PFSK-1 (cell line): ENCODE measurements around the gene TNFRSF14.

Experiments
- FOXP2 ChIP-seq: optimal IDR thresholded peaks from 2 replicates; pipeline ENCODE3; 2011; ENCODE audit warnings: borderline replicate concordance, control low read depth, inconsistent platforms; ENCODE audit not compliant: insufficient read depth; ENCODE audit errors: extremely low read length, extremely low read depth
- POLR2AphosphoS5 ChIP-seq: IDR thresholded peaks from 2 replicates; pipeline ENCODE4 v1.6.1; 2012; ENCODE audit warnings: low read depth, mild to moderate bottlenecking, control low read depth, low read length, moderate library complexity
- SIN3A ChIP-seq: IDR thresholded peaks from 2 replicates; pipeline ENCODE4 v1.6.1; 2012; ENCODE audit warnings: mild to moderate bottlenecking, low read length, moderate library complexity, borderline replicate concordance; ENCODE audit not compliant: insufficient read depth
- TAF1 ChIP-seq: IDR thresholded peaks from 2 replicates; pipeline ENCODE4 v1.6.1; 2012; ENCODE audit warnings: low read length, control low read depth, borderline replicate concordance; ENCODE audit not compliant: insufficient read depth
- TF ChIP-seq, protein P1 (sequence below), 2 experiments: IDR thresholded peaks; 2 replicates each; pipeline versions ENCODE4 v1.6.1 to v1.8.0; 2011 to 2012; ENCODE audit warnings: low read depth in 2 of 2, low read length in 2 of 2, control low read depth in 1 of 2, inconsistent platforms in 1 of 2, mild to moderate bottlenecking in 1 of 2, moderate library complexity in 1 of 2; ENCODE audit not compliant: insufficient read depth in 1 of 2

The TNFRSF14 gene

DNA sequence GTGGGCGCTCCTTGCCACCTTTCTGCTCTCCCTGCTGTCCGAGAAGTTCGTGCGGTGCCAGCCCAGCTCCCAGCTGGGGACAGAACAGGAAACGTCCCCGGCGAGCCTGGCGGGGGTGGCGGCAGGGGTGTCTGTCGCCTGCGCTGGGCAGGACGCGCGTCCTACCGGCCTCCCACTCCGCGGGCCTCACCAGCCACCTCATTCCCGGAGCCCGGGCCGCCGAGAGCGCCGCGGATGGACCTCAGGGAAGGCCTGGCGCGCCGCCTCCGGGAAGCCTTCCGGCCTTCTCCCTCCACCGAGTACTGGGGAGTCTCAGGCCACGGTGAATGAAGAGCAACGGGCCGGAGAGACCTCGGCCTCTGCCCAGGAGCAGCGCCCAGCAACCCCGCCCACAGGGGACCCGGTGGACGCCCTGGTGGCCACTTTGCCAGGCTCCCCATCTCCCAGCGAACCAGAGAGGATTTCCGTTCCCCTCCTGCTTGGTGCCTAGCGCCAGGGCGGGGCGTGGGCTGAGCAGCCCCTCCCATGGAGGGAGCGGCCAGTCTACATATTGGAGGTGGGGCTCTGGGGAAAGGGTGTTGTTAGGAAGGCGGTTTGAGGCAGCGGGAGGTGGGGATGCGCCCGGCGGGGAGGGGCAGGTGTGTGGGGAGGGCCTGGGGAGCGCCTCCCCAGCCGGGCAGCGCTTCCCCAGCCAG lies 9.5 kb upstream of the TNFRSF14 start:
- TF ChIP-seq TAF1 (no peak), POLR2AphosphoS5 (no peak), FOXP2 (no peak), SIN3A (no peak)
- TF ChIP-seq, protein P1, sequence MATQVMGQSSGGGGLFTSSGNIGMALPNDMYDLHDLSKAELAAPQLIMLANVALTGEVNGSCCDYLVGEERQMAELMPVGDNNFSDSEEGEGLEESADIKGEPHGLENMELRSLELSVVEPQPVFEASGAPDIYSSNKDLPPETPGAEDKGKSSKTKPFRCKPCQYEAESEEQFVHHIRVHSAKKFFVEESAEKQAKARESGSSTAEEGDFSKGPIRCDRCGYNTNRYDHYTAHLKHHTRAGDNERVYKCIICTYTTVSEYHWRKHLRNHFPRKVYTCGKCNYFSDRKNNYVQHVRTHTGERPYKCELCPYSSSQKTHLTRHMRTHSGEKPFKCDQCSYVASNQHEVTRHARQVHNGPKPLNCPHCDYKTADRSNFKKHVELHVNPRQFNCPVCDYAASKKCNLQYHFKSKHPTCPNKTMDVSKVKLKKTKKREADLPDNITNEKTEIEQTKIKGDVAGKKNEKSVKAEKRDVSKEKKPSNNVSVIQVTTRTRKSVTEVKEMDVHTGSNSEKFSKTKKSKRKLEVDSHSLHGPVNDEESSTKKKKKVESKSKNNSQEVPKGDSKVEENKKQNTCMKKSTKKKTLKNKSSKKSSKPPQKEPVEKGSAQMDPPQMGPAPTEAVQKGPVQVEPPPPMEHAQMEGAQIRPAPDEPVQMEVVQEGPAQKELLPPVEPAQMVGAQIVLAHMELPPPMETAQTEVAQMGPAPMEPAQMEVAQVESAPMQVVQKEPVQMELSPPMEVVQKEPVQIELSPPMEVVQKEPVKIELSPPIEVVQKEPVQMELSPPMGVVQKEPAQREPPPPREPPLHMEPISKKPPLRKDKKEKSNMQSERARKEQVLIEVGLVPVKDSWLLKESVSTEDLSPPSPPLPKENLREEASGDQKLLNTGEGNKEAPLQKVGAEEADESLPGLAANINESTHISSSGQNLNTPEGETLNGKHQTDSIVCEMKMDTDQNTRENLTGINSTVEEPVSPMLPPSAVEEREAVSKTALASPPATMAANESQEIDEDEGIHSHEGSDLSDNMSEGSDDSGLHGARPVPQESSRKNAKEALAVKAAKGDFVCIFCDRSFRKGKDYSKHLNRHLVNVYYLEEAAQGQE (IDR thresholded peaks at IDR 0.05; ENCODE audit: insufficient read depth in 1 of 2, low read depth in 2 of 2, low read length in 2 of 2): no peak

DNA sequence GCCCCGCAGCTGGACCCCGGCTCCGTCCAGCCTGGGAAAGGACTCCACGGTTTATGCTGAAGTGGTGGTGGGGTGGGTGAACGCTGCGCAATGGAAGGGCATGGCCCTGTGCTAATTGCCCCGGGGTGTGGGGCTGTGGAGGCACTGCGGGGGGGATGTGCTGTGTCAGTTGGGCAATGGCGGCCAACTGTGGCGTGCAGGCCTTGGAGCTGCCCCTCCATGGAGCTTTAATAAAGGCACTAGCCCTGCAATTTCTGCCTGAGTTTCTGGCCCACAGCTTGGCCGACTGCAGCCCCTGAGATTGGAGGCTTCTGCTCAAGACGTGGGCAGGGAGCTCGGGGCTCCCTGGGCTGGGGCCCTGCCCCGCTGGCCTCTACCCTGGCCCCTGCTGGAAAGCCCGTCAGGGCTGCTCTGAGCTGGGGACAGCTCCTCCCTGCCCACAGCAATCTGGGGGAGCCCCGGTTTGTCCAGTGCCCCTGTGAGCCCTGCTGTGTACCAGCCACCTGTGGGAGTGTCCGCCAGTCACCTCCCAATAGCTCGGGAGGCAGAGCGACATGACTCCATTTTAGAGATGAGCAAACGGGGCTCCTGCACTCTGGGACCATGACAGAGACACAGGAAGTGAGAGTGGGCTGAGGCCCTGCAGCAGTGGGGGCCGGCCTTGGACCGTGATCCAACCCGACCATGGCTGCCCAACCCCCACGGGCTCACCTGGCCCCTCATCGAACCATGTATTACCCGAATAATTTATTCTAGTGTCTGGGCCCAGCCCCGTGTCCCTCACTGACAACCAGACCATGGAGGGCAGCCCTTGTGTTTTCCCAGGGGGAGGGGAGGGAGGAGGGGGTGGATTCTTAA lies 8.7 kb upstream of the TNFRSF14 start:
- TF ChIP-seq, protein P1 (IDR thresholded peaks at IDR 0.05; ENCODE audit: insufficient read depth in 1 of 2, low read depth in 2 of 2, low read length in 2 of 2): no peak
- TF ChIP-seq POLR2AphosphoS5: no peak
- TF ChIP-seq FOXP2: no peak
- TF ChIP-seq TAF1: no peak
- TF ChIP-seq SIN3A: no peak

DNA sequence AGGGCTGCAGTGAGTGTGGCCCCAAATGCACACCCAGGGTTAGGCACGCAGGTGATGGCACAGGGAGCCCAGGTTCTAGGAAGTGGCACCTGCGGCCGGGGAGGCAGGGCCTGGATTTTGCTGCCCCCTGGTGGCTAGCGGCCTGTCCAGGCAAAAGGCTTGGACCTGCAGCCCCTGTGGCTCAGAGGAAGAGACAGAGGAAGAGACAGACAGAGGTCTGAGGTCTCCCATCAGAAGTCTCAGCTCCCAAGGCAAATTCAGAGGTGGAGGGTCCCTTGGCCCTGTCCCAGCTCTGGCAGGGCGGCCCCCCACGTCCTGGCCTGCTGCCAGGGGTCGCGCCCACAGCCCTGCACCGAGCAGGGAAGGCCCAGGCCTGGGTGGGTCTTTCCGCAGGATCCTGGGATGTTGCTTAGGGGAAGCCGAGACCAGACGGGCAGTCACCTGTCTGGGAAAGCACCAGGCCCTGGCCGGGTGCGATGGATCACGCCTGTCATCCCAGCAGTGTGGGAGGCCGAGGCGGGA lies 8.0 kb upstream of the TNFRSF14 start:
- TF ChIP-seq, protein P1 (IDR thresholded peaks at IDR 0.05; ENCODE audit: insufficient read depth in 1 of 2, low read depth in 2 of 2, low read length in 2 of 2): 0 out of 4 replicates have a peak, but pooled peaks of 1 of the 2 experiments have one; percentile 25
- no peak for TF ChIP-seq POLR2AphosphoS5

DNA sequence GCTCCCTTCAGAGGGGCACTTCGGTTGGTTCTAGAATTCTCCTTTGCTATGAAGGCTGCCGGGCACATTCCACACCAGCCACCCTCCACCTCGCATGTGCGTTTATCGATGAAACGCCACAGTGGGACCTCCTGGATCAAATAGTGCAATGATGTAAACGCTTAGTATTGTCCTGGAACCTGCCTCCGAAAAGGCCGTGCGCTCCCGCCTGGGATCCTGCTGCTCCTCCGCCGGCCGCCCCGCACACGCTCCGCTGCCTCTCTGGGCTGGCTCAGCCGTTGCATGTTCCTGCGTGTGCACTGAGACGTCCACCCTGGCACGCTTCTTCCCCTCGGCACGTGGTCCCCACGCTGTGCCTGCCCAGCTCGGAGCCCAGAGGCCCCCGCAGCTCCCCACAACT lies 4.0 kb upstream of the TNFRSF14 start:
- TF ChIP-seq FOXP2 (no peak), POLR2AphosphoS5 (no peak), TAF1 (no peak), SIN3A (no peak)
- TF ChIP-seq, protein P1 (IDR thresholded peaks at IDR 0.05; ENCODE audit: insufficient read depth in 1 of 2, low read depth in 2 of 2, low read length in 2 of 2): no peak
